A549 (cell line): ENCODE measurements around the gene ARAP3.

Experiments used
- JUN ChIP-seq, 2 experiments: fragments of >200 bp; sonication (Bioruptor Twin); formaldehyde crosslinking; IDR thresholded peaks; 2 replicates in 1 of 2; 3 replicates in 1 of 2; pipeline ENCODE4 v1.6.1; 2016 to 2017
- MAZ ChIP-seq: fragments of 150-350 bp; IDR thresholded peaks from 2 replicates; pipeline ENCODE4 v1.6.1; 2014; ENCODE audit warnings: antibody characterized with exemption, low read depth, low read length, borderline replicate concordance
- ZC3H11A ChIP-seq: fragments of 450-650 bp; IDR thresholded peaks from 2 replicates; pipeline ENCODE4 v1.6.1; 2014; ENCODE audit warnings: antibody characterized with exemption, mild to moderate bottlenecking
- TF ChIP-seq, protein P1 (sequence below): fragments of 150-350 bp; IDR thresholded peaks from 2 replicates; pipeline ENCODE4 v1.6.1; 2014; ENCODE audit warnings: low read depth, mild to moderate bottlenecking, low read length

DNA sequence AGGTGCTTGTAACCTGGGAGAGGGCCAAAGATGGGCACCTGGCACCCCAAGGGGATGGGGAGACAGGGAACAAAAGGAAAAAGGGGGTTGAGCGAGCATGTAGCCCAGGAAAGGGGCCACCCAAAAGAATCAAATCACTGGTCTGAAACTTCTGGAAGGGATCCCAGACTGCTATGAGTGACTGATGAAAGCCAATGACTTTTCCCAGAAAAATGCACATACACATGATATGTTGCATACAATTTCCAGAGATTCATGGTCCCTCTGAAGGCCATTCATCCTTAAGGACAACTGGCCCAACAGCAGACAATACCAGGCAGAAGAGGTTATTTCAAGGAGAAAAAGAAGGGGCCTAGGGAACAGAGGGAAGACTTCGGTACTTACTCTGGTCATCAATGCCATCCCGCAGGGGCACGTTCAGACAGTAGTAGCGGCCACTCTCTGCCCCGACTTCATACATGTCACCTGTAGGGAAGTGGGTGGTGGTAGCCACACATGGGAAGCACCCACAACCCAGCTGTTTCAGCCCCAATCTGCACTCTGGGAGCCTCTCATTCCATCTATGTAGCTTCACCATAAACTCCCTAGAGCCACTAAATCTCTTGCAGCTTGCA lies 53.7 kb downstream of the ARAP3 start:
- TF ChIP-seq ZC3H11A (no peak), JUN (IDR thresholded peaks at IDR 0.05) (no peak), MAZ (no peak)
- TF ChIP-seq, protein P1, sequence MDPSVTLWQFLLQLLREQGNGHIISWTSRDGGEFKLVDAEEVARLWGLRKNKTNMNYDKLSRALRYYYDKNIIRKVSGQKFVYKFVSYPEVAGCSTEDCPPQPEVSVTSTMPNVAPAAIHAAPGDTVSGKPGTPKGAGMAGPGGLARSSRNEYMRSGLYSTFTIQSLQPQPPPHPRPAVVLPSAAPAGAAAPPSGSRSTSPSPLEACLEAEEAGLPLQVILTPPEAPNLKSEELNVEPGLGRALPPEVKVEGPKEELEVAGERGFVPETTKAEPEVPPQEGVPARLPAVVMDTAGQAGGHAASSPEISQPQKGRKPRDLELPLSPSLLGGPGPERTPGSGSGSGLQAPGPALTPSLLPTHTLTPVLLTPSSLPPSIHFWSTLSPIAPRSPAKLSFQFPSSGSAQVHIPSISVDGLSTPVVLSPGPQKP, result no peak
